Ovary (tissue), 3 donors: Measurements from ENCODE around the gene CWF19L2.

Experiments
- CTCF ChIP-seq, 3 donors: fragments of 450-650 bp in 2 of 3; fragments of 200-600 bp in 1 of 3; IDR thresholded peaks; one replicate each; pipeline versions ENCODE4 v1.5.1 to v1.8.0; 2016 to 2022; ENCODE audit warnings: antibody characterized with exemption in 3 of 3, mild to moderate bottlenecking in 1 of 3
- POLR2A ChIP-seq: fragments of 450-650 bp; IDR thresholded peaks from one replicate; pipeline ENCODE4 v1.6.1; 2017; ENCODE audit warnings: antibody characterized with exemption, mild to moderate bottlenecking, moderate library complexity
- donor health status: DM: no; HTN: no; CAD: no.

DNA sequence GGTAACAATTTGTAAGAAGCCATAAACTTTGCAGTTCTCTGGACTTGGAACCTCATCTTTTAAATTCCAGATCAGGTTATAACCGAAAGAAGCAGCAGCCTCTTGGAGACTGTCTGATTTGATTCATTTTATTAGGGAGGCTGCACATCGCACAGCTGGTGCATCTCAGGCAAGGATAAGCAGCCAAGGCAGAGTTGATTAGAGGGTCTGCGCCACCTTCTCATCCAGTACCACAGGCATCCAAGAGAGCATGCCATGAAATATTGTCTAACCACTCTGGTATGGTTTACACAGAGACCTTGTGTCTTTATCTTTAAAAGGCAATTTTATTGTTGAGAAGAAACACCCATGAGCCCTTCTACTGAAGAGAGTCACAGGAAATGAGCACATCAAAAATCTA lies 16.2 kb upstream of the CWF19L2 start:
- TF ChIP-seq CTCF (IDR thresholded peaks at IDR 0.05) (no peak), POLR2A (no peak)
